Vagina (tissue), 2 donors: Measurements from ENCODE around the gene CA5A. TPM values are rescaled to one million over a fixed set of nuclear protein-coding genes. Genes with fewer than 3 reads are reported as not detected.
"Not testable (repeated sequence)": the region's sequence is repeated elsewhere in the genome, so short reads cannot be mapped to it uniquely, and the experiment has no call there.

Experiments used
- DNase-seq, 2 donors: peaks; one replicate each; pipeline ENCODE4 v3.0.0-alpha.2; 2017; ENCODE audit errors: extremely low spot score in 2 of 2
- H3K27ac ChIP-seq: fragments of 200-600 bp; sonication (generic); one replicate; pipeline ENCODE4 v1.5.1; 2019
- H3K27me3 ChIP-seq: fragments of 200-600 bp; sonication (generic); one replicate; pipeline ENCODE4 v1.5.1; 2019
- H3K36me3 ChIP-seq, 2 donors: fragments of 200-600 bp; sonication (generic); one replicate each; pipeline ENCODE4 v1.5.1; 2017 to 2019
- H3K4me1 ChIP-seq: fragments of 200-600 bp; sonication (generic); one replicate; pipeline ENCODE4 v1.5.1; 2019
- H3K4me3 ChIP-seq, 2 donors: fragments of 200-600 bp; sonication (generic); 1 replicate in 1 of 2; 2 replicates in 1 of 2; pipeline ENCODE4 v1.5.1; 2016 to 2019
- H3K9me3 ChIP-seq: fragments of 200-600 bp; sonication (generic); one replicate; pipeline ENCODE4 v1.5.1; 2019
- CTCF ChIP-seq, 3 experiments: fragments of 450-650 bp in 2 of 3; fragments of 200-600 bp in 1 of 3; sonication (generic) in 1 of 3; IDR thresholded peaks; one replicate each; pipeline ENCODE4 v1.5.1; 2017 to 2019; ENCODE audit warnings: antibody characterized with exemption in 3 of 3, mild to moderate bottlenecking in 2 of 3, moderate library complexity in 2 of 3
- POLR2A ChIP-seq, 2 donors: fragments of 450-650 bp; IDR thresholded peaks; one replicate each; pipeline ENCODE4 v1.6.1; 2017; ENCODE audit warnings: antibody characterized with exemption in 2 of 2, mild to moderate bottlenecking in 2 of 2, moderate library complexity in 2 of 2
- POLR2AphosphoS5 ChIP-seq, 2 donors: sonication (generic); formaldehyde crosslinking; IDR thresholded peaks; one replicate each; pipeline ENCODE4 v1.9.0; 2017; ENCODE audit warnings: antibody characterized with exemption in 2 of 2, mild to moderate bottlenecking in 2 of 2, low read depth in 1 of 2; ENCODE audit not compliant: insufficient read depth in 1 of 2
- intact Hi-C: fragments of 100-400 bp; cut with DNase I; formaldehyde crosslinking; loops from one replicate; pipeline ENCODE4 v1.15.1; 2023
- total RNA-seq: library from RNA; depleted of rRNA; stranded (reverse); fragments of >200 nt; gene quantifications from one replicate; pipeline ENCODE4 v1.2.3, GENCODE V29; 2016

The CA5A gene
- total RNA-seq = not detected

DNA sequence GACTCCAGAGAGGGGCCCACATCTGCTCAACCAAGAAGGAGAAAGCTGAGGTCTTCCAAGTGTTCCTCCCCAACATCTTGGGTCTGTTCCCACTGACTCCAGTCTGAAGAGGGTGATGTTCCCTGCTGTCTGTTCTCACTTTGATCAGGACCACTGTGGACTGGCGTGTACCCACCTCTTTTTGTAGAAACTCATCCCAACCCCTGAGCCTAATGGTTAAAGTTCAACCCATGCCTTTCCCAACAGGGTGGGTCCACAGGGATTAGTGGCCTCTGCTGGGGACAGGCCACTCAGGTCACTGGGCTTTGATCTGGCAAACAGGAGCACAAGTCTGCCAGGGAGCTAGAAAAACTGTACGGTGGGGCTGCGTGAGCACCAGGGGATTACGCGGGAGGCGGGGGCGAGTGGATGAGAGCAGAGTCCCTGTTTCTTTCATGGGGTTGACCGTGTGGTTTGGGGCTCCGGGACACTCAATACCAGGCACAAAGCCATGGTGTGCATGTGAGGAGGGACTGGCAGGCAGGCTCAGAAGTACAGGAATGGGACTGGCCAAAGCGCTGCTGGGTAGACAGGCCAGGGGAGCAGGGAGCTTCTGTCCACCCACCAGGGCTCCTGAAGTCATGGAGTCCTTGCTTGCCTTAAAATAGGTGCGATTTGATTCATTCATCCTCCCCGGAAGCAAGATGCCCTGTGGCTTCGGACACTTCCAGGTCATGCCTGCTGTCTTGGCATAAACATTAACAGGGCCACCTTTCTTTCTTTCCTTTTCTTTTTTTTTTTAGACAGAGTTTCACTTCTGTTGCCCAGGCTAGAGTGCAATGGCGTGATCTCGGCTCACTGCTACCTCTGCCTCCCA is at the start of gene CA5A:
TSS of gene CA5A (minus strand) at position 155 of the 856 bp plus-strand sequence. CDS start at position 76, 79 bp downstream.
- Histone ChIP-seq H3K4me3 (no peak within 1 kb of the TSS), H3K36me3 (no peaks in the 10 kb centered on the region), H3K9me3 (no peaks in the 10 kb centered on the region), H3K4me1 (no peaks in the 10 kb centered on the region), H3K27me3 (no peaks in the 10 kb centered on the region), H3K27ac (no peak within 1 kb of the TSS)
- intact Hi-C loops = no loop called here
- TF ChIP-seq POLR2A (IDR thresholded peaks at IDR 0.05) = no peak
- no peak for TF ChIP-seq CTCF (IDR thresholded peaks at IDR 0.05)
- TF ChIP-seq POLR2AphosphoS5 (IDR thresholded peaks at IDR 0.05; ENCODE audit: insufficient read depth in 1 of 2, low read depth in 1 of 2) = no peak
- DNase-seq = no peak

DNA sequence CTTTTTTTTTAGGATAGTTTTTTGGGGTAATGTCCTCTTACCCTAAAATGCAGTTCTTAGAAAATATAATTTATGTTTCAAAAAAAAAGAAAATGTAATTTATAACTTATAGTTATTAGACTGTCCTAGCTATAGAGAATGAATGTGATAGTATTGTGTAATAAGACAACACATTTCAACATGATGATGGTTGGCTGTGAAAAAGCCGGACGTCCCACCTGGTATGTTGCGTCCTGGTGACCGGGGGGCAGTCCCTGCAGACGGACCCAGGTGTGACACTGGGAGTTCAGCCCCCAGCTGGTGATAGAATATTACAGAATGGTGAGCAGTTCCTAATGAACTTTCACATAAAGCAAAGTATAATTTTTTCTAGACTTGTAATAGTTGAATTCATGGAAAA is 49.2 kb upstream of the CA5A start:
- H3K4me1 ChIP-seq, H3K27me3 ChIP-seq, intact Hi-C loops, DNase-seq, H3K27ac ChIP-seq, H3K9me3 ChIP-seq, H3K36me3 ChIP-seq, H3K4me3 ChIP-seq: not testable (repeated sequence)

GRCh38 chr16:87984632-87985267 is 48.4 kb upstream of the CA5A start:
- TF ChIP-seq POLR2AphosphoS5 (IDR thresholded peaks at IDR 0.05; ENCODE audit: insufficient read depth in 1 of 2, low read depth in 1 of 2) (no peak), POLR2A (IDR thresholded peaks at IDR 0.05) (no peak), CTCF (IDR thresholded peaks at IDR 0.05) (no peak)
- intact Hi-C loops = no loop called here
- Histone ChIP-seq H3K4me3 (no peak overlapping the region), H3K27me3 (no peaks in the 10 kb centered on the region), H3K36me3 (peaks cover 0 to 4% of the 10 kb centered on the region in 2 donors), H3K9me3 (no peaks in the 10 kb centered on the region), H3K4me1 (no peaks in the 10 kb centered on the region), H3K27ac (no peak overlapping the region)
- no peak for DNase-seq

DNA sequence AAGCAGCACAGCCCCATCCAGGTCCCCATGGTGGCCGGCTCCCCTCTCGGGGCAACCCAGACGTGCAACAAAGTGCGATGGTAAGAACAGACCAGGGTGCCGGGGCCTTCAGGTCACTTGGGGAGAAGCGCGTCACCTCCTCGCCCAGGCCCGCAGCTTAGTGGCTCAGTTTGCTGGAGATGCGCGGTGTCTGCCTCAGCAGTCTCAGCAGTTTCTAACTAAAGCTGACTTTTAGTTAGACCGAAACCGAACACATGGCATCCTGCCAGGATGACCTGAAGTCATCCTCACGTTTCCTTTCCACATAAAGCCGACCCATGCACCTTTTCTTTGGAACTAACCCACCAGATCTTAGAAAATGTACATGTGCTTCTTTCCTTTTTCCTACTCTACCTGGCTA is 47.9 kb upstream of the CA5A start:
- H3K36me3 ChIP-seq, intact Hi-C loops, H3K9me3 ChIP-seq, H3K27ac ChIP-seq, DNase-seq, H3K4me3 ChIP-seq, H3K4me1 ChIP-seq, H3K27me3 ChIP-seq: not testable (repeated sequence)

- DNase-seq, H3K27ac ChIP-seq, H3K27me3 ChIP-seq, H3K4me1 ChIP-seq, H3K4me3 ChIP-seq, intact Hi-C loops, H3K36me3 ChIP-seq, H3K9me3 ChIP-seq: not testable (repeated sequence)
Measured at GRCh38 chr16:87983737-87984097, 47.4 kb upstream of the CA5A start.

DNA sequence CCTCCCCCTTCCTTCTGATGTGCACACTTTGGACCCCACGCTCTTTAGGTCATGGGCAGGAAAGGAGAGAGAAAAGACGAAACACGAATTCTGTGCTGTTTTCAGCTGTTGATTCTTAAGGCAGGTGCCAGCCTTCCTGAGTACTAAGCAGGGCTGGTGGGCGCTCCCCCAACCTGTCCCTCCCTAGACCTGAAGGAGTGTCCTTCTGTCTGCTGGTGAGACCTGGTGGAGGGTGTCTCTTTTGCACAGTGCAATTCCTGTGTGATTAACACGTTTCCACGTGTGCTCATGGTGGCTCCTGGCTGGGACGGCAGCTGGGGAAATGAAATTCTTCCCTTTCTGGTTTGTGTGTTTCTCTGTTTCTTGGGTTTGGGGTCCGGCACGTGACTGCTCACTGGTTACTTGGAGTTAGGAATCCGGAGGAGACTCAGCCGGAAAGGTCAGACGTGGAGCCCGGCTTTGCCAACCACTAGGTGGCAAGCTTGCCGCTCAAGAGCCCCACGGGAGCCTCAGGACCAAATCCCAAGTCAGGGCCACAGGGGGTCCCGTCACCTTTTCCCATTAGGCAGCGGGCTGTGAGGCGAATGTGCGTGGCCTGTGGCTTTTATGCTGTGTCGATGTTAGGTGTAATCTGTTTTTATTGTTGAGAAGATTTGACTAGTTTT is 46.9 kb upstream of the CA5A start:
- intact Hi-C loops = not testable (repeated sequence)
- H3K36me3 ChIP-seq = peaks cover 0 to 10% of the 10 kb centered on the region in 2 donors

GRCh38 chr16:87982581-87983041 is 46.3 kb upstream of the CA5A start:
- H3K4me3 ChIP-seq = no peak overlapping the region
- H3K36me3 ChIP-seq = peaks cover 0 to 16% of the 10 kb centered on the region in 2 donors
- intact Hi-C loops = no loop called here
- H3K4me1 ChIP-seq = no peaks in the 10 kb centered on the region
- no peak for DNase-seq
- no peak overlapping the region for H3K27ac ChIP-seq
- no peaks in the 10 kb centered on the region for H3K27me3 ChIP-seq
- no peak for TF ChIP-seq CTCF (IDR thresholded peaks at IDR 0.05)
- no peak for TF ChIP-seq POLR2AphosphoS5 (IDR thresholded peaks at IDR 0.05; ENCODE audit: insufficient read depth in 1 of 2, low read depth in 1 of 2)
- TF ChIP-seq POLR2A (IDR thresholded peaks at IDR 0.05) = no peak
- H3K9me3 ChIP-seq = no peaks in the 10 kb centered on the region

More for the DNA sequence above, 46.9 kb upstream of the CA5A start:
- H3K9me3 ChIP-seq, H3K4me3 ChIP-seq, H3K4me1 ChIP-seq, H3K27me3 ChIP-seq, H3K27ac ChIP-seq, DNase-seq: not testable (repeated sequence)

DNA sequence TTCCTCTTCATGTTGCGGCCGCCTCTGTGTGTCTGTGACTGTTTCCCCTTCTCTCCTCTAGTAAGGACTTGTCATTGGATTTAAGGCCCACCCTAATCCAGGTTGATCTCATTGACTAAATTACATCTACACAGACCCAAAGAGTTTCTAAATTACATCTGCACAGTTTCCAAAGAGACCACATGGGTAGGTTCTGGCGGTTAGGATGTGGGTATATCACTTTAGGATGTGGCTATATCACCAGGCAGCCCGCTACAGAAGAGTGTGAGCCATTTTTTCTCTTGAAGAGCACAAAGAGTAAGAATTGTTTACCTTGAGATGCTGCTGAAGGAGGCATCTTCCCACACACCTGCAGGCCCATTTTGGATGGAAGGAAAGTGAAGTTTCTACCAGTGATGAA is 45.0 kb upstream of the CA5A start:
- DNase-seq, H3K27me3 ChIP-seq, H3K27ac ChIP-seq, H3K4me3 ChIP-seq, H3K4me1 ChIP-seq, H3K9me3 ChIP-seq, intact Hi-C loops: not testable (repeated sequence)
- peaks cover 0 to 16% of the 10 kb centered on the region in 2 donors for H3K36me3 ChIP-seq

- intact Hi-C loops, H3K4me3 ChIP-seq, H3K27me3 ChIP-seq, H3K9me3 ChIP-seq, H3K27ac ChIP-seq, DNase-seq, H3K4me1 ChIP-seq: not testable (repeated sequence)
- peaks cover 0 to 20% of the 10 kb centered on the region in 2 donors for H3K36me3 ChIP-seq
Measured at GRCh38 chr16:87979911-87980630, 43.7 kb upstream of the CA5A start.
